CD4-positive, alpha-beta T cell treated with Interleukin-12 subunit alpha and Interleukin-12 subunit beta, for 1 hour (primary cell): ENCODE measurements around the gene GSTP1.
"Not testable (repeated sequence)": the region's sequence is repeated elsewhere in the genome, so short reads cannot be mapped to it uniquely, and the experiment has no call there.

Experiments
- DNase-seq: peaks from one replicate; pipeline ENCODE4 v3.0.0-alpha.2; 2020

The GSTP1 gene

GRCh38 chr11:67564230-67564629 lies 19.4 kb upstream of the GSTP1 start:
- no peak for DNase-seq

- DNase-seq, result no peak
Observed at GRCh38 chr11:67571443-67571842, 12.2 kb upstream of the GSTP1 start.

GRCh38 chr11:67572305-67572704 lies 11.3 kb upstream of the GSTP1 start:
- no peak for DNase-seq

GRCh38 chr11:67572747-67573419 lies 10.7 kb upstream of the GSTP1 start:
- DNase-seq, result peak; percentile 42

- no peak for DNase-seq
Observed at GRCh38 chr11:67574938-67575337, 8.7 kb upstream of the GSTP1 start.

GRCh38 chr11:67576735-67577475 lies 6.7 kb upstream of the GSTP1 start:
- DNase-seq, result no peak

- no peak for DNase-seq
Observed at GRCh38 chr11:67577951-67578350, 5.7 kb upstream of the GSTP1 start.

- DNase-seq, result no peak
Observed at GRCh38 chr11:67581469-67581868, 2.1 kb upstream of the GSTP1 start.

- DNase-seq, result no peak
Observed at GRCh38 chr11:67582011-67582410, 1.6 kb upstream of the GSTP1 start.

GRCh38 chr11:67584205-67584880 lies 731 bp downstream of the GSTP1 start:
- DNase-seq, result peak; percentile 23

GRCh38 chr11:67584881-67585873 lies 1.6 kb downstream of the GSTP1 start:
- DNase-seq, result no peak

- DNase-seq, result no peak
Observed at GRCh38 chr11:67585911-67586310, 2.3 kb downstream of the GSTP1 start.

GRCh38 chr11:67586568-67587250 lies 3.1 kb downstream of the GSTP1 start:
- DNase-seq, result no peak

- DNase-seq, result no peak
Observed at GRCh38 chr11:67588136-67588503, 4.5 kb downstream of the GSTP1 start.

- not testable (repeated sequence) for DNase-seq
Observed at GRCh38 chr11:67588899-67589415, 5.3 kb downstream of the GSTP1 start.

GRCh38 chr11:67592880-67593564 lies 9.4 kb downstream of the GSTP1 start:
- DNase-seq, result no peak

GRCh38 chr11:67593565-67593905 lies 9.9 kb downstream of the GSTP1 start:
- no peak for DNase-seq

GRCh38 chr11:67594480-67594879 lies 10.9 kb downstream of the GSTP1 start:
- DNase-seq, result no peak

GRCh38 chr11:67596753-67597300 lies 13.2 kb downstream of the GSTP1 start:
- DNase-seq, result no peak

- not testable (repeated sequence) for DNase-seq
Observed at GRCh38 chr11:67597458-67597857, 13.8 kb downstream of the GSTP1 start.

GRCh38 chr11:67597963-67598362 lies 14.4 kb downstream of the GSTP1 start:
- DNase-seq, result not testable (repeated sequence)
